Smooth muscle cell (in vitro differentiated cells): Measurements from ENCODE around the gene PTCH2. TPM values are rescaled to one million over a fixed set of nuclear protein-coding genes. Genes with fewer than 3 reads are reported as not detected.

Experiments used
- DNase-seq: peaks from one replicate; lab custom pipeline; 2025; ENCODE audit not compliant: unreplicated experiment; lab: John Stamatoyannopoulos, UW
- H2AFZ ChIP-seq: fragments of 200-600 bp; sonication (generic); 2 replicates; pipeline ENCODE4 v1.6.0; 2016; ENCODE audit warnings: antibody characterized with exemption, low read depth, mild to moderate bottlenecking
- H3F3A ChIP-seq: fragments of 200-600 bp; sonication (generic); 2 replicates; pipeline ENCODE4 v1.6.0; 2017; ENCODE audit warnings: antibody characterized with exemption, low read depth
- H3K27ac ChIP-seq: fragments of 200-600 bp; sonication (generic); 2 replicates; pipeline ENCODE4 v1.5.1; 2016; ENCODE audit warnings: low read depth, mild to moderate bottlenecking
- H3K27me3 ChIP-seq: fragments of 200-600 bp; sonication (generic); 2 replicates; pipeline ENCODE4 v1.6.1; 2016; ENCODE audit warnings: low read depth, mild to moderate bottlenecking
- H3K36me3 ChIP-seq: fragments of 200-600 bp; sonication (generic); 2 replicates; pipeline ENCODE4 v1.5.1; 2016; ENCODE audit warnings: low read depth
- H3K4me1 ChIP-seq: fragments of 200-600 bp; sonication (generic); 2 replicates; pipeline ENCODE4 v1.5.1; 2016; ENCODE audit warnings: low read depth
- H3K4me2 ChIP-seq: fragments of 200-600 bp; sonication (generic); 2 replicates; pipeline ENCODE4 v1.6.0; 2016; ENCODE audit warnings: mild to moderate bottlenecking
- H3K4me3 ChIP-seq: fragments of 200-600 bp; sonication (generic); 2 replicates; pipeline ENCODE4 v1.5.1; 2016; ENCODE audit warnings: mild to moderate bottlenecking
- H3K79me2 ChIP-seq: fragments of 200-600 bp; sonication (generic); 2 replicates; pipeline ENCODE4 v1.6.0; 2016; ENCODE audit warnings: low read depth, mild to moderate bottlenecking
- H3K9ac ChIP-seq: fragments of 200-600 bp; sonication (generic); 2 replicates; pipeline ENCODE4 v1.6.0; 2016; ENCODE audit warnings: low read depth
- H3K9me3 ChIP-seq: fragments of 200-600 bp; sonication (generic); replicated peaks from 2 replicates; pipeline ENCODE4 v1.5.1; 2016; ENCODE audit warnings: low read depth
- H4K20me1 ChIP-seq: fragments of 200-600 bp; sonication (generic); 2 replicates; pipeline ENCODE4 v1.6.0; 2016; ENCODE audit warnings: low read depth
- CTCF ChIP-seq: fragments of 200-600 bp; sonication (generic); IDR thresholded peaks from 2 replicates; pipeline ENCODE4 v1.5.1; 2017; ENCODE audit warnings: borderline replicate concordance, mild to moderate bottlenecking, antibody characterized with exemption; ENCODE audit not compliant: insufficient read depth, poor library complexity, severe bottlenecking
- WGBS: methylation state at CpG from one replicate; pipeline ENCODE4 v1.1.7; 2016; ENCODE audit warnings: low lambda C conversion rate; 5-methylcytosine and 5-hydroxymethylcytosine counted together
- polyA plus RNA-seq: library from polyadenylated mRNA; unstranded; fragments of >200 nt; fragmentation: Nextera tagmentation; extraction: Ambion mirVana; gene quantifications from 2 replicates; pipeline ENCODE4 v1.2.1, GENCODE V29; 2016
- total RNA-seq: library from RNA; depleted of rRNA; stranded (reverse); fragments of >200 nt; gene quantifications from 2 replicates; pipeline ENCODE4 v1.2.3, GENCODE V29; 2014

Gene PTCH2
- total and polyA plus RNA-seq, 2 experiments from 2014 or later: 0.43 TPM; not detected in 1

GRCh38 chr1:44867801-44868200, 24.7 kb upstream of the PTCH2 start:
- H3F3A ChIP-seq: no peaks in the 10 kb centered on the region
- no peaks in the 10 kb centered on the region for H4K20me1 ChIP-seq
- H3K9ac ChIP-seq: no peak overlapping the region
- no peaks in the 10 kb centered on the region for H3K27me3 ChIP-seq
- no peak for TF ChIP-seq CTCF
- no peaks in the 10 kb centered on the region for H3K9me3 ChIP-seq
- H2AFZ ChIP-seq: no peak overlapping the region
- H3K4me2 ChIP-seq: no peak overlapping the region
- H3K79me2 ChIP-seq: no peaks in the 10 kb centered on the region
- H3K27ac ChIP-seq: no peak overlapping the region
- DNase-seq: no peak
- WGBS: 96% methylated on average over 10 of the region's 10 CpGs
- H3K4me3 ChIP-seq: no peak overlapping the region
- no peaks in the 10 kb centered on the region for H3K36me3 ChIP-seq
- H3K4me1 ChIP-seq: no peaks in the 10 kb centered on the region

GRCh38 chr1:44862829-44863401, 19.9 kb upstream of the PTCH2 start:
- 87% methylated on average over 5 of the region's 5 CpGs for WGBS
- Histone ChIP-seq H3K36me3 (no peaks in the 10 kb centered on the region), H3K9me3 (no peaks in the 10 kb centered on the region), H4K20me1 (no peaks in the 10 kb centered on the region), H3F3A (no peaks in the 10 kb centered on the region), H3K4me3 (no peak overlapping the region), H3K27me3 (no peaks in the 10 kb centered on the region), H3K4me1 (no peaks in the 10 kb centered on the region), H3K4me2 (no peak overlapping the region), H2AFZ (no peak overlapping the region), H3K9ac (no peak overlapping the region), H3K79me2 (no peaks in the 10 kb centered on the region), H3K27ac (no peak overlapping the region)
- no peak for TF ChIP-seq CTCF
- no peak for DNase-seq

- no peak overlapping the region for H3K27ac ChIP-seq
- no peaks in the 10 kb centered on the region for H3K9me3 ChIP-seq
- no peak overlapping the region for H3K4me3 ChIP-seq
- H3K79me2 ChIP-seq: no peaks in the 10 kb centered on the region
- no peaks in the 10 kb centered on the region for H3K4me1 ChIP-seq
- no peak overlapping the region for H2AFZ ChIP-seq
- no peak overlapping the region for H3K9ac ChIP-seq
- no peaks in the 10 kb centered on the region for H3K27me3 ChIP-seq
- DNase-seq: no peak
- H3F3A ChIP-seq: no peaks in the 10 kb centered on the region
- peak overlapping the region; percentile 27 for H3K4me2 ChIP-seq
- WGBS: 47% methylated on average over 1 of the region's 1 CpG
- TF ChIP-seq CTCF: no peak
- no peaks in the 10 kb centered on the region for H3K36me3 ChIP-seq
- H4K20me1 ChIP-seq: no peaks in the 10 kb centered on the region
Observed at GRCh38 chr1:44860891-44861425, 17.9 kb upstream of the PTCH2 start.

- H3K4me2 ChIP-seq: no peak overlapping the region
- H3K9ac ChIP-seq: no peak overlapping the region
- no peaks in the 10 kb centered on the region for H3K27me3 ChIP-seq
- no peaks in the 10 kb centered on the region for H4K20me1 ChIP-seq
- no peaks in the 10 kb centered on the region for H3K79me2 ChIP-seq
- H3K36me3 ChIP-seq: no peaks in the 10 kb centered on the region
- DNase-seq: no peak
- H3K4me3 ChIP-seq: no peak overlapping the region
- H3K9me3 ChIP-seq: no peaks in the 10 kb centered on the region
- WGBS: 100% methylated on average over 1 of the region's 1 CpG
- no peak for TF ChIP-seq CTCF
- no peak overlapping the region for H3K27ac ChIP-seq
- no peaks in the 10 kb centered on the region for H3F3A ChIP-seq
- H2AFZ ChIP-seq: no peak overlapping the region
- no peaks in the 10 kb centered on the region for H3K4me1 ChIP-seq
Observed at GRCh38 chr1:44860331-44860730, 17.3 kb upstream of the PTCH2 start.
